Embryonic facial prominence (tissue), 1 donor: Measurements from ENCODE around the gene KCND3.

Experiments
- DNase-seq: peaks from one replicate; pipeline ENCODE4 v3.0.0-alpha.2; 2016; ENCODE audit errors: extremely low spot score

The KCND3 gene

DNA sequence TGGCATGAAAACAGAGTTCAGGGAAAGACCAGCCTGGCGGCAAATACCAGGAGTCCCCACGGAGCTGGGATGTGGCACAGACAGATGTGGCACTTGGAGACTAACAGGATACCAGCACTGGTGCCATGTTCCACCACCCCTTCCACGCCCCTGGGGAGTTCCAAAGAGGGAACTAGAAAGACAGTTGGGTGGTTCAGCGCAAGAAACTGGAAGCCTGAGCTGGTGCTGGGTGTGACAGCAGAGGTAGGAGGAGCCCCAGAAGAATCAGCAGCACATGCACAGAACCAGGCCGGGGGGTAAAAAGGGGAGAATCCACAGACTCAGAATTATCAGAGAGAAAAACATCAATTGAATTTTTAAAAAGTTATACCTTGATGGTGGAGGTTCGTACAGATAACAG is 211.4 kb downstream of the KCND3 start:
- no peak for DNase-seq

DNA sequence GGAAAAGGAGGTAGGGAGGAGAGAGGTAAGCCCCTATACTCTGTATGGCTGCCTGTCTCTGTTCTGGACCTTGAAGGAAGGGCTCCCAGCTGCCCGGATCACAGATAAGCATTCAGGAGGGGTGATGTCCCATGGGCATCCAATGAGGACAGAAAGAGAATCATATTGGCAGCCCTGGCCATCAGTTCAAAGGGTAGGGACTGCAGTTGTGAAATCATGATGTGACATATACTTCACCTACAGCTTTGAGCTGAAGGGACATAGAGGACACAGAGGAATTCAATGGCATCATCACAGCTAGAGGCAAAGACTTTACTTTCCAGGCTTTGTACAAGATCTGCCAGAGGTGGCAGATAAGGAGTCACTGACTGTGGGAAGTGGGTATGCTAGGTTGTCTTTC is 212.2 kb downstream of the KCND3 start:
- DNase-seq = no peak

DNA sequence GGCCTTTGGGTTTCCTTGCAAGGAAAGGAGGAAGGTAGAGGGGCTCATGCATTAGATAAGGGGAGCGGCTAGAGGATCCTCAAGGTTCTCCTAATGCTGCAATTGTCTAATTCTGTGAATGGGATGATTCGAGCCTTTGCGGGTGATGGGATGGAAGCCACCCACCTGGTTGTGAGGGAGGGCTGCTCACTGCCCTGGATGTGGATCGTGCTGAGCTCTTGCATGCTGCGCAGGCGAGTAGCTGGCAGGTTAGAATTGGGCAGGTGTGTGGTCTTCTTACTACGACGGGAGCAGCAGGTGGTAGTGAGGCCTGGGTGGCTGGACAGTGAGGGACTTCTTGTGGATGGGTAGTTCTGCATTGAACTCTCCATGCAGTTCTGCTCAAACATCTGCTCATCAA is 212.6 kb downstream of the KCND3 start:
- DNase-seq = no peak

DNA sequence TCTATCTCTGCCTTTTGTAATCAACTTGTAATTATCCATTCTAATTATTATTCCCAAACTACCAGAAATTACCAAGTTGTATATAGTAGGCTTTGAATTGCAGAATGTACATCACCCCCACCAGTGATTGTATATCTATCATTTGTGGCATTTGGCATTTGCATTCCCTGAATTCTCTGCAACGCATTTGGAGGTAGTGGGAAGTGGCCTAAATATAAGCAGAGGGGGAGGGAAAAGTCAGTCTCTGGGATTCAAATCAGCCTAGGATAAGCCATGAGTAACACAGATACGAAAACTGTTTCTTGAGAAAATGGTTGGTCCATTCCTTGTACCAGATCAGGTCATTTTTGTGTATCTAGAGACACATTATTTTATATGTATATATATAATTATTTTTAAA is 213.1 kb downstream of the KCND3 start:
- DNase-seq = no peak

DNA sequence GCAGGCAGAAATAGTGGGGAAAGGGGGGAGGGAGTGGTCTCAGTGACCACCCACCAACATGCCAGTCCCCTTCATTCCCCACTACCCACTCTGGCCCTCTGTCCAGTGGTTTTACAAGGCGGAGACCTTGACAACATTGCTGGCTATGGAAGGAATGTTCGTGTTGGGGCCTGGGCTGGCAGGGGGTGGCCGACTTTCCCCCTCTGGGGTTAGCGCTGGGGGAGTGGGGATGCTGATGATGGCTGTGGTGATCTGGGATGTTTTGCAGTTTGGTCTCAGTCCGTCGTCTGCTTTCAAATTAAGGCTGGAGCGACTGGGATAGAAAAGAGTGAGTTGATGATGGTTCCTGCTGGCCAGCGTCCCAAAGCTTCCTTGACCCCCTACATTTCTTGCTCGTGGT is 213.5 kb downstream of the KCND3 start:
- DNase-seq = no peak

DNA sequence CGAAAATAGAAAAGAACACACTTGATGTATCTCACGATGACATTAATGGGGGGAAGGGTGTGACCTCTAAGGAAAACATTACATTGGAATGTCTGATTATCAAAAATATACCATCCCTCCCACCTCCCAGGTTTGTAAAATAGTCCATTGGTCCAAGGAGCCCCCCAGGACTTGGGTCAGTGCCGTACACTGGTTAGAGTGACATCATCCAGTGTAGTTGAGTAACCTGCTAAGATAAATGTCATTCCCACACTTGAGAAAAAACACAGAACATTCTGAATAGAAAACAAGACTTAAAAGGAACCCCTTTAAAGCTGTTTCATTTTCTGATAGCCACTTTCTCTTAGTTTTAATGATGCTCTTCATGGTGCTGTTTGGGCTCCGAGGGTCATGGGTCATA is 218.6 kb downstream of the KCND3 start:
- no peak for DNase-seq

DNA sequence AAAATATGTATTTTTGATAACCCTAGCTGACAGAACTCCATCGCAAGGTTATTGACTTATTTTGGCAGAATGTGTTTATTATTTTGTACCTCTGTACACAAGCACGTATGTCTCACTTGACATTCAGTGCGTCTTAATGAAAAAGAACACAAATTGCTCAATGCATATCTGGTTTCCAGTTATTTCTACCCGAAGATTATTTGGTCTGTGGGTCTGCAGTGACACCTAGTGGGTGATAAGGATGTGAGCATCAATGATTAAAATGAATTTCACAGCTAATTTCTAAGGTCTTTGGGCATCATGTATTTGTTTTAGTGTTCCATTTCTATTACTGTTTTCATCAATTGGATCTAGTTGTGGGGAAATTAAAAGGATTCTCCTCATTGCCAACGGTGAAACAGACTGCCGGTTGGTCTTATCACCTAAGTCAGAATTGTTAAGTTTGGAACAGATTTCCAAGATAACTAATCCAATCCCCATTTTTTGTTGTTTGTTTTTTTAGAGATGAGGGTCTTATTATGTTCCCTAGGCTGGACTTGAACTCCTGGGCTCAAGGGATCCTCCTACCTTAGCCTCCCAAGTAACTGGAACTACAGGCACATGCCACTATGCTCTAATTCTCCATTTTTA is 219.8 kb downstream of the KCND3 start:
- peak; percentile 43 for DNase-seq

DNA sequence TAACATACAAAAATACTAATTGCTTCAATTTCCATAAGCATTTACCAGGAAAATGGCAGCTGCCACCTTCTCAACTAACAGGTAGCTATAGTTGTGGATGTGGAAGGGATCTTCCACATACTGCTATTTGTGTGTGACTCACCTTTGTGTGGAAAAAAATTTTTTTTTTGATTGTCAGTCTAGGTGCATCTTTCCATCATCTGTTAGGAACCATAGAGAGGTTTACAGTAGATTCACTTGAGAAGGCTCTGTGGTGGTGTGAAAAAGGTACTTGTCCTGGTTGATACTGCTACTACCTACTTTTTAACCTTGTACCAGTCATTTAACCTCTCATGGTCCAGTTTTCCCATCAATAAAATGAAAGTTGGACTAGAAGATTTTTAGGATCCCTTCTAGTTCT is 220.8 kb downstream of the KCND3 start:
- DNase-seq = no peak

DNA sequence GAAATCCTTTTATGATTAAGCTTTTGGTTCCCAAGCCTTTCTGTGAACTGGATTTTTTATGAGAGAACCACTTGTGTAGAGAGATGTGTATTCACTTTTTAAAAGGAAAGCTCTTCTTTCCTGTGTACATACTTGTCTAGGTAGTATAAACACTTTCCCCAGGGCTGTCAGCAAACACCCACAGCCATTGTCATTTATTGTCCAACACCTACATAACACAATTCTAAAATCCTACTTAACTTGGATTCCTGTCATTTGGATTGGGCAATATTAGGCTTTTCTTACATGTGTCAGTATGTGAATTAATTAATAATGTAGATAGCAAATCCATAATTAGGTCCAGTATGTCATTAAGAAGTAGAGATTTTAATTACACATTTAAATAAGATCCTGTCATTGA is 221.4 kb downstream of the KCND3 start:
- DNase-seq = no peak

DNA sequence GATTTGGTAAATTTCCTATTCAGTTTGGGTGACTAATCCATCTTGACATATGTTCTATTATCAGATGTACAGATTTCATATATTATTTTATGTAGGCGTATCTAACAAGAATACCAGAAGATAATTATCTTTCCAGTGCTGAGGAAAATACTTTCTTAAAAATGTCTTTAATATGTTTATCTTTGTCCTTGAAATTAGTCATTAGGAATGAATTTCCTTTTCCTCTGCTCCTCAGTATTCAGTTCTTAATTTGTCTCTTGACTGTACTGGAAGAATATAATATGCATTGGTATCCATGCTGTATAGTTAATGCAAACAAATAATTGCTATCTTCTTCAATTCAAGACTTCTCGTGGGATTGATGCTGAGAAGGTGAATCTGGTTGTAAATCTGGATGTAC is 227.1 kb downstream of the KCND3 start:
- DNase-seq = no peak

DNA sequence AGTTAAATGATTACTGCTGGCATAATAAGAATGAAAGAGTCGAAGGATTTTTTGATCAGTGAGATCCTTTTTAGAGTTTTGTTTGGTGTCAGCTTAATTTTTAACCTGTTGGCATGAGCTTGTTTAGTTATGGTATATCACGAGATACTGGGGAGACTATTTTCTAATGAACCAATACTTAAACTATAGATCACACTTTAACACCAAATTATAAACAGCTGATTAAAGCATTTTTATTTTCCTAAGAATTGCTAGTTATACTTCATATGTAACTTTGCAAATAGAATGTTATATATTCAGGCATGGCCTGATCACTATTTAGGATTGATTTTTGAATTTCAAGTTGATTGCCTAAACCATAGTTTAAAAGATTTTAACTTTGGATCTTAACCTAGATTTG is 227.8 kb downstream of the KCND3 start:
- no peak for DNase-seq

DNA sequence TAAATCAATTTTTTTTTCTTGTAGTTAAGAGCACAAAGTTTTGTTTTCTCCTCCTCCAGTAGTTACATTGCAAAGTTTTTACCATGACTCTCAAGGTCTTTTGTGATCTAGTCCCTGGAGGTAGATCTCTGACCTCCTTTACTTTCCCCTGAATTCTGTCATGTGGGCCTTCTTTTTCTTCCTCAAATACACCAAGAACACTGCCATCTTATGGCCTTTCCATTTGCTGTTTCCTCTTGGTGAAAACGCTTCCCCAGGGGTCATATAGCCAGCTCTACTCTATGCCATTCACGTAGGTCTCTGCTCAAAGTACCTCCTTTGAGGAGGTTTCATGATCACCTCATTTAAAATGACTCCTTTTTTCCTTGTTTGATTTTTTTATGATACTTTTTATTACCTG is 231.1 kb downstream of the KCND3 start:
- DNase-seq = no peak

DNA sequence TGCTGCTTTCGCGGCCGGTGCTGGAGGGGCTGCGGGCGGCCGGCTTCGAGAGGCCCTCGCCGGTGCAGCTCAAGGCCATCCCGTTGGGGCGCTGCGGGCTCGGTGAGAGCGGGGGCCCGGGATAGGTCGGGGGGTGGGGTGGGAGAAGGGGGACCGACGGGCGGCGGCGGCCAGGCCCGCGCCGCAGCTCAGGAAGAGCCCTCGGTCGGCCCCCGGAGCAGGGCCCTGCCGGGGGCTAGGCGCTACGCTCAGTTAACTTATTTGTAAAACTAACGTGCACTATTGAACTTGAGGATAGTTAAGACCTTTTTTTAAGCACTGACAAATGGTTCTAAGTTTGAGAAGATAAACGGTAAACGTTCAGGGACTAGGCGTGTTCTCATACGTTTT is 233.3 kb downstream of the KCND3 start:
- DNase-seq = no peak

DNA sequence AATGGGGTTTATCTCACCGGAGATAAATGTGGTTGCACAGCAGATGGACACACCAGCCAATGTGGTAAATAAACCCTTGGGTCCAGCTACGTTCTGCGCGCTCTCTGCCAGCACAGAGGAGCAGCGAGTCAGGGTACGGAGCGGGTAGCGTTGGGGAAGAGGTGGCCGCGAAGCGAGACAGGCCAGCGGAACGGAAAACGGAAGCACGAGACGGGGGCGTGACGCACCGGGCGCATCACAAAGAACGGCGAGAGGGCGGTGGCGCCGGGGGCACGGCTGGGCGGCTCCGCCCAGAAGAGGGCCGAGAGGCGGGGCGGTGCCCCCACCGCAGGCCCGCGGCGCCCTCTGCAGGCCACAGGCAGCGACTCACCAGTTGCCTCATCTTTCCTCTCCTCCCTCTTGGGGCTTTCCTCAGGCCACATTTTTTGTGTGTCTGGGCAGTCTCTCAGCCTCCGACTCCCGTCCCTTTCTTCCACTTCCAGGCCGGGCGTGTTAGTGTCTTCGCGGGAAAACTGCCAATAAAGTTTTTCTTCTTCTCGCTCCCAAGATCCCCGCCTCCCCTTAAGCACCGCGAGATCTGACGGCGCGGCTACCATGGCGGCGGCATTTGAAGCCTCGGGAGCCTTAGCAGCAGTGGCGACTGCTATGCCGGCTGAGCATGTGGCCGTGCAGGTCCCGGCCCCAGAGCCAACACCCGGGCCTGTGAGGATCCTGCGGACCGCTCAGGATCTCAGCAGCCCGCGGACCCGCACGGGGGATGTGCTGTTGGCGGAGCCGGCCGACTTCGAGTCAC is 233.9 kb downstream of the KCND3 start, which contains the start of gene DDX20:
Gene DDX20 (plus strand): TSS at position 571 of the 793 bp plus-strand sequence. CDS start 24 bp downstream, at position 595.
- DNase-seq = peak; percentile 94

DNA sequence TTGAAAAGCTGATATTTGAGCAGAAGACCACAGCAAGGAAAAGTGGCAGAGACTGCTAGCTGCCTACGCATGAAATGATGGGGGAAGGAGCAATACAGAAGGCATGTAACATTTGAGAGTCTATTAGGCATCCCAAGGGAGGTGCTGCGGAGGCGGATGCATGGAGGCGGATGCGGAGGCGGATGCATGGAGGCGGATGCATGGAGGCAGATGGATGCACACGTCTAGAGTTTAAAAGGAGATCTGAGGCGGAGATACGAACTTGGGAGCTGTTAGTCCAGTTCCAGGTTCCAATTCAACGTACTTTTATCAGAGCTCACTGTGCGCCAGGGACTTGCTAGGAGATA is 234.5 kb downstream of the KCND3 start:
- DNase-seq = peak; percentile 21

DNA sequence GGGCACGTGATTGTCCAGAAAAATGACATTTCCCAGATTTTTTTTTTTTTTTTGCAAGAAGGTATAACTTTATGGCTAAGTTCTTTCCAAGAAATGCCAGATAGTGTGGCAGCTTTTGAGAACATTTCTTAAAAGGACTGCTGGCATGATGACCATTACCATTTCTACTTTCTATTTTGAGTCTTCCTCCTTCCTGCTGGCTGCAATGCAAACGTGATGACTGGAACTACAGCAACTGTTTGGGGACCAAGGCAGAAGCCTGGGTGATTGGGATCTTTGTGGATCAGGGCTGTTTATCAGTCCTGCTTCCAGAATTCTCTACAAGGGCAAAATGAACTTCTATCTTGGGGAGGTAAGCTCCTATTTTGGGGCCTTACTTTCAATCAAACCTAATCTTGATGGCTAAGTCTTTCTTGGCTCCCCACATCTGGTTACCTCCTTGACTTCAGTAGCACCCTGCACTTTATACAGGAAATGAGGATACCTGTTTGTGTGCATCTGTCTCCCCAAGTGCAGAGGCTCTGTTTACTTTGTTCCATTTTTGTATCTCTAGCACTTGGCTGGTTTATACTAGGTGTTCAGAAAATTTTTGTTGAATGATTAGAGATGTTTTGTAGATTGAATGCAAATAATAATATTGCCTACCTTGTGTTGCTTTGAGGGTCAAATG is 237.4 kb downstream of the KCND3 start:
- DNase-seq = no peak

DNA sequence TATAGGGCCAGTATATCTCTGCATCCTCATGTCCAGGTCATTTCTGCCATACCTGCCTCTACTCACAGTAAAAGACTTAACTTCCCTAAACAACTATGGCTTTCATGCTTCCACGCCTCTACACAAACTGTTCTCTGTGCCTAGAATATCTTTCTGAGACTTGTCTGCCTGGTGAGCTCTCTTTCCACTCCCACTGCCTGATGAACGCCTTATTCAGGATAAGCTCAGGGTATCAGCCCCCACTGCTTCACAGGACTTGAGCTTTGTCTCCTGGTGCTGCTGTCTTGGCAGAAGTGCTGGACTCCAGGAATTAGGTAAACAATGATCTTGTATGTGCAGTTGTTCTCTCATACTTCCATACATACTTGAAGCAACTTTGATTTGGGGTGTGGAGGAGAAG is 238.6 kb downstream of the KCND3 start:
- no peak for DNase-seq

DNA sequence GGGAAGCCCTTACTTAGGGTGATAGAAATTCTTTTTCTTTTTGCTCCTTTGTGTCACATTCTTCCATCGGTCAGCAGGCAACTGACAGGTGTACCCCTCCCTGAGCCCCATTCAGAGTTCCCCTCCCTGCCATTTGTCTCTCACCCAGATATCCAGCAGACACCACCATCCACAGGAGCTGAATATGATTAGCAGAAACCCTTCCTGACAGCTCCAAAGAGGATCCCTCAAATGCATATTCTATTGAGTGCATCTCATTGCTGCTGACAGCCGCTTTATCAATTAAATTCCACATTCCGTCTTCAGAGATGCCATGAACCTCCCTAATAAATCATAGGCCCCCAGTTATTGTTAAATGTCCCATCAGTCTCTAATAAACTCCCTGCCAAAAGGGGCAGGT is 239.8 kb downstream of the KCND3 start:
- no peak for DNase-seq

DNA sequence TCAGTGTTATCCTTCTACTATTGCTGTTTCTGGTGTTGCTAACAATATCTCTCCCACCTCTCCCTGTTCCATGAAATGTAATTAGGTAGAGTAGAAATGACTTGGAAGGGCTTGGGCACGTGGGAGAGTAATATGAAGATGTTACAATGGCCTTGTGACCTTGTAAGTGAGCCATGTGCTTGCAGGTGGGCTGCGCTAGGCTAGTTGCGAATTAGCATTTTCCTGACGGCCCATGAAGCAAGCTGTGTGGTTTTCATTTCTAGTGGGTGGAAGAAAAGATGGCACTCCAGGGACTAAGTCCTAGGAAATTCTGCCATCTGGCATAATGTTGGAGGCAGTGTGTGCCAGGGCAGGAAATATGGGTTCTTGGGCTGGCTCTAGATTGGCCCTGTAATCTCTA is 241.5 kb downstream of the KCND3 start:
- no peak for DNase-seq

DNA sequence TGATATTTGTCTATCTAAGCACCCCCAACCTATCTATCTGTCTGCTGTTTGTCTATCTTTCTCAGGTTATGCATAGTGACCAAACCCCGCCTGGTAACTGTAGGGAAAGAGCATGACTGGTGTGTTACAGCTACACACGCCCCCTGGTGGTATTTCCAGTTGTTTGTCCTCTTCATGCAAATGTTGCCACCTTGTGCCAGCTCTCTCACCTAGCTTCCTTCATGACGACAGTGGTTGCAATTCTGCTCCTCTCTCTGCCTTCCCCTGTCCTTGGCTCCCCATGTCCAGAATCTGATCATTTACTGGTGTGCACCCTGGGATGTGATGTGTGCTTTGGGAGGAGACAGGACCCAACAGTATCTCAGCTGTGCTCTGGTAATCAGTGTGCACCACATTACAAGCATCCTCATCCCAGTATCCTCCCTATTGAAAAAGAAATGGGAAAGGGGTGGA is 242.2 kb downstream of the KCND3 start:
- DNase-seq = no peak

DNA sequence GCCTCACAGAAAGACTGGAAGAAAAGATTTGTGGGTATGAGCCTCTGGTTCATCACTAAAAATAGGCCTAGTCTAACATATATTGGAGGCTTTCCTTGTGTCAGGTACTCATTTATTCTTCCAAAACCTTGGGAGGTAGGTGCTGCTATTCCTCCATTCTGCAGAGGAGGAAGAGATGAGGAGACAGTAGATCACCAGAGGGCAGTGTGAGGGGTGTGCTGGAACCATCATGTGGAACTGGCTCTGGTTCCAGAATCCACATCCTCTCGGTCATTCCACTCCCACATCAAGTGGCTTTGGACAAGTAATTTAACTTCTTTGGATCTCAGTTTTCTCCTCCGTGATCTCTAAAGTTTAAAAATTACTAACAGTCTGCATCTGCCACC is 242.9 kb downstream of the KCND3 start:
- no peak for DNase-seq

DNA sequence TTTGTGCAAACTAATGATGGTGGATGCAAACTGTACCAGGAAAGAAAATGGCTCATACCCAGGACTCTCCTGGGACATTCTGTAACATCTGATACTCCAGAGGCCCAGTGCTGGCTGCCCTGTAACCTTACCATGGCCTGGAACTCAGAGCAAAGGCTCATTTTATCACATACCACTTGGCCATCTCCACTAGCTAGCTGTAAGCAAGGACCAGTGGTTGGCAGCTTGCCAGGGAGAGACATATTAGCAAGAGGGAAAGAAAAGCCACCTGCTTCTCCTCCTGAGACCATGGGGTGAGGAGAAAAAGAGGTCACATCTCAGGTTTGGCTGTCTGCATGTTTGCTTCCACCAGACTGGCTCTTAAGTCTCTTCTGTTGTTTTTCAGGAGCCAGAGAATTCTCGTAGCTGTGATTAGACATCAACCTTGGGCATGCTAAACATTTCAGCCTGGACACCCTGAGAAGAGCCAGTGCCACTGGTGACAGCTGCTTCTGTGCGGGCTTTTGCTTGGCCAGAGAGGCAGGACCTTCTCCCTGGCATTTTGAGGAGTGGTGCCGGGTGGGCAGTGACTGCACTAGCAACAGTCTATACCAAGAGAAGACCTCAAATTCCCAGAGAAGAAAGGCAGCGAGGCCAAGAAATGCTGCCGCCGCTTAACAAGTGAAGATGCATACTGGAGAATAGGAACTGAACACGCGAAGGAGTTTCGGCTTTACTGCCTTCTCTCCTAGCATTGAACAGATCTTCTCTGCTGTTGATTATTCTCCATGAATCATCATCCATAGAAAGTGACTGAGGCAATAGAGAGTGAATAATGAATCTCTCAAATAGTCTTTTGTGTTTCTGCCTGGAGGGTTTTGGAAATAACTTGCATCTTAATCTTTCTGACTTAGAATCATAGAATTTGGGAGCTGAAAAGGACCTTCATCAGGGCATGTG is 243.5 kb downstream of the KCND3 start:
- no peak for DNase-seq
